ENCODE measurements around the gene PTPRM. TPM values are rescaled to one million over a fixed set of nuclear protein-coding genes. Genes with fewer than 3 reads are reported as not detected.

The PTPRM gene
- total and polyA plus RNA-seq, 2 donors, result 37.3 to 55.6 TPM

DNA sequence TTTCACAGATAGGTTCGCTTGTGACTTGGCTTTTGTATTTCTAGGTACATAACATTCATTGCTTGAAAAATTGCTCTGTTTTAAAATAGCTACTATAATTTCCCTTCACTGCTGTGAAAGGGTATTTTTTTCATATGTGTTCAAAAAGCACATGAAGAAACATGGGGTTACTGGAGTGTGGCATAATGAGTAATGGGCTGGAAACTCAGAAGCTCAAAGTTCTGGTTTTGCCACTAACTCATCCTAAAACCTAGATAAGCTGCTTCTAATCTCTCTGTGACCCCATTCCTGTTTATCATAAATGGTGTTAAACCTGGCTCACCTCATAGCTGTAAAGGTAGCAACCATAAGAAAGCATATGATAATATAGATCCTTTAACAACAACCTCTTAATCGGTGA, 319.3 kb downstream of the PTPRM start:
- peaks cover 0 to 8% of the 10 kb centered on the region in 2 donors for H3K4me1 ChIP-seq (ENCODE audit: control insufficient read depth in 2 of 2, insufficient read depth in 2 of 2, low read length in 2 of 2)
- H3K27me3 ChIP-seq (ENCODE audit: control insufficient read depth in 2 of 2, insufficient read depth in 1 of 2, low read length in 1 of 2), result no peaks in the 10 kb centered on the region
- WGBS, result 98% methylated on average over 2 of the region's 2 CpGs
- no peak overlapping the region for H3K4me3 ChIP-seq (ENCODE audit: low read length in 2 of 2)
- no peak for DNase-seq (ENCODE audit: low read depth in 6 of 9, low spot score in 9 of 9)
- H3K27ac ChIP-seq (ENCODE audit: low read depth in 1 of 2, low read length in 1 of 2), result no peak overlapping the region
- H3K36me3 ChIP-seq (ENCODE audit: control insufficient read depth in 2 of 2, insufficient read depth in 2 of 2, low read length in 1 of 2), result peaks cover 0 to 4% of the 10 kb centered on the region in 2 donors
- H3K9me3 ChIP-seq (ENCODE audit: control insufficient read depth in 2 of 2, insufficient read depth in 1 of 2, low read length in 1 of 2), result no peaks in the 10 kb centered on the region

DNA sequence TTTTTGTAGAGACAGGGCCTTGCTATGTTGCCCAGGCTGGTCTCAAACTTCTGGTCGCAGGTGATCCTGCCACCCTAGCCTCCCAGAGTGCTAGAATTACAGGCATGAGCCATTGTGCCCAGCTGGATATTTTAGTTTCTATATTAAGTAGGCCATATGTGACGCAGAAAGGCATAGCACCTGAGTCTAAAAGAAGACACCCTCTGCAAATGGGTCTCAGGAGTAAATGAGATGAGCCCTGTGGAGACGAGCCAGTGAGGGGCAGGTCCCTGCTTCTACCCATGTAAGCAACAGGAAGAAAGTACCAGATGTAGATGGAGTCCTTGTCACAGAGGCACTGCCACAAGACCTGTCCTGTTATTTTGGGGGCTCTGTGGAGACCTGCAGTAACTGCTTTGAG, 322.4 kb downstream of the PTPRM start:
- DNase-seq (ENCODE audit: low read depth in 6 of 9, low spot score in 9 of 9), result no peak
- H3K4me1 ChIP-seq (ENCODE audit: control insufficient read depth in 2 of 2, insufficient read depth in 2 of 2, low read length in 2 of 2), result peaks cover 0 to 8% of the 10 kb centered on the region in 2 donors
- no peaks in the 10 kb centered on the region for H3K27me3 ChIP-seq (ENCODE audit: control insufficient read depth in 2 of 2, insufficient read depth in 1 of 2, low read length in 1 of 2)
- no peak overlapping the region for H3K4me3 ChIP-seq (ENCODE audit: low read length in 2 of 2)
- WGBS, result 95% methylated on average over 3 of the region's 3 CpGs
- peak overlapping the region in 1 of 2 donors; percentile 36 for H3K27ac ChIP-seq (ENCODE audit: low read depth in 1 of 2, low read length in 1 of 2)
- H3K9me3 ChIP-seq (ENCODE audit: control insufficient read depth in 2 of 2, insufficient read depth in 1 of 2, low read length in 1 of 2), result no peaks in the 10 kb centered on the region
- peaks cover 0 to 4% of the 10 kb centered on the region in 2 donors for H3K36me3 ChIP-seq (ENCODE audit: control insufficient read depth in 2 of 2, insufficient read depth in 2 of 2, low read length in 1 of 2)

DNA sequence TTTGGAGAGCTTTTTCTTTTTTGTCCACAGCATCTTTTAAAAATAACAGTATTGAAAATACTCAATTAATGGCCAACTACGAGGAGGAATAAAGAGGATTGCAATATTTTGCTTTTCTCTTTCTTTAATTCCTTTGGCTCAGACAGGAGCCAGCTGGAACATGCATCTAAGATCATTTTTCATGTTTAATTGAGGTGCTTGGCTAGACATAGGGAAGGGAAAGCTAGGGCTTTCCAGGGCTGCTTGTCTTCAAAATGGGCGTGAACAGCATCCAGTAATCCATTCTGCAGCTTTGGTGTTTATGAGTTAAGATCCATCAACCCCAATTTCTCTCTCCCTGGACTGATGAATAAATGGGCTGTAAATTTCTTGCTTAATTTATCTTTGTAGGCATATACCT, 323.0 kb downstream of the PTPRM start:
- WGBS, result 66% methylated on average over 2 of the region's 2 CpGs
- H3K27me3 ChIP-seq (ENCODE audit: control insufficient read depth in 2 of 2, insufficient read depth in 1 of 2, low read length in 1 of 2), result no peaks in the 10 kb centered on the region

GRCh38 chr18:7892556-7892955, 325.4 kb downstream of the PTPRM start:
- 96% methylated on average over 6 of the region's 6 CpGs for WGBS
- no peak for DNase-seq (ENCODE audit: low read depth in 6 of 9, low spot score in 9 of 9)
- H3K36me3 ChIP-seq (ENCODE audit: control insufficient read depth in 2 of 2, insufficient read depth in 2 of 2, low read length in 1 of 2), result peaks cover 0 to 4% of the 10 kb centered on the region in 2 donors
- no peaks in the 10 kb centered on the region for H3K4me1 ChIP-seq (ENCODE audit: control insufficient read depth in 2 of 2, insufficient read depth in 2 of 2, low read length in 2 of 2)
- H3K9me3 ChIP-seq (ENCODE audit: control insufficient read depth in 2 of 2, insufficient read depth in 1 of 2, low read length in 1 of 2), result no peaks in the 10 kb centered on the region
- H3K27ac ChIP-seq (ENCODE audit: low read depth in 1 of 2, low read length in 1 of 2), result no peak overlapping the region
- H3K27me3 ChIP-seq (ENCODE audit: control insufficient read depth in 2 of 2, insufficient read depth in 1 of 2, low read length in 1 of 2), result no peaks in the 10 kb centered on the region
- no peak overlapping the region for H3K4me3 ChIP-seq (ENCODE audit: low read length in 2 of 2)

More for the DNA sequence above, 323.0 kb downstream of the PTPRM start:
- no peak for DNase-seq (ENCODE audit: low read depth in 6 of 9, low spot score in 9 of 9)
- no peak overlapping the region for H3K4me3 ChIP-seq (ENCODE audit: low read length in 2 of 2)
- H3K27ac ChIP-seq (ENCODE audit: low read depth in 1 of 2, low read length in 1 of 2), result peak overlapping the region in 1 of 2 donors; percentile 36
- peaks cover 0 to 7% of the 10 kb centered on the region in 2 donors for H3K4me1 ChIP-seq (ENCODE audit: control insufficient read depth in 2 of 2, insufficient read depth in 2 of 2, low read length in 2 of 2)
- H3K36me3 ChIP-seq (ENCODE audit: control insufficient read depth in 2 of 2, insufficient read depth in 2 of 2, low read length in 1 of 2), result peaks cover 0 to 4% of the 10 kb centered on the region in 2 donors
- no peaks in the 10 kb centered on the region for H3K9me3 ChIP-seq (ENCODE audit: control insufficient read depth in 2 of 2, insufficient read depth in 1 of 2, low read length in 1 of 2)

DNA sequence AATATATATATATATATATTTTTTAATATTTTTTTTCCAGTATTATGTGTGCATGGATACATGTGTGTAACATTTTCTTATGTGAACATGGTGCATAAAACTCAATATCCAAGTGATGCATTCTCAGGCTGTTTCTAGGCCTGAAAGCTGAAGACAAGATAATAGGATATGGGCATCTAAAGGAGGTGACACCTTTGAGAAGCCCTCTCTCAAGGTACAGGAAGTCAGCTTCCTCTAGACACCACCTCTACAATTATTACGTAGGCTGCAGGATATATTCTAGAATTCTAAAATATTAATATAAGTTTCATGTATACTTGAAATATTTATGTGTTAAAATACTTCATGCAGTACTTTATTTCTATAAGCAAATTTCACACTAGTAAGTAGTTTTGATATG, 327.5 kb downstream of the PTPRM start:
- Histone ChIP-seq H3K27ac (ENCODE audit: low read depth in 1 of 2, low read length in 1 of 2) (no peak overlapping the region), H3K4me1 (ENCODE audit: control insufficient read depth in 2 of 2, insufficient read depth in 2 of 2, low read length in 2 of 2) (no peaks in the 10 kb centered on the region), H3K9me3 (ENCODE audit: control insufficient read depth in 2 of 2, insufficient read depth in 1 of 2, low read length in 1 of 2) (no peaks in the 10 kb centered on the region), H3K4me3 (ENCODE audit: low read length in 2 of 2) (no peak overlapping the region), H3K36me3 (ENCODE audit: control insufficient read depth in 2 of 2, insufficient read depth in 2 of 2, low read length in 1 of 2) (no peaks in the 10 kb centered on the region), H3K27me3 (ENCODE audit: control insufficient read depth in 2 of 2, insufficient read depth in 1 of 2, low read length in 1 of 2) (no peaks in the 10 kb centered on the region)
- 90% methylated on average over 1 of the region's 1 CpG for WGBS
- no peak for DNase-seq (ENCODE audit: low read depth in 6 of 9, low spot score in 9 of 9)

DNA sequence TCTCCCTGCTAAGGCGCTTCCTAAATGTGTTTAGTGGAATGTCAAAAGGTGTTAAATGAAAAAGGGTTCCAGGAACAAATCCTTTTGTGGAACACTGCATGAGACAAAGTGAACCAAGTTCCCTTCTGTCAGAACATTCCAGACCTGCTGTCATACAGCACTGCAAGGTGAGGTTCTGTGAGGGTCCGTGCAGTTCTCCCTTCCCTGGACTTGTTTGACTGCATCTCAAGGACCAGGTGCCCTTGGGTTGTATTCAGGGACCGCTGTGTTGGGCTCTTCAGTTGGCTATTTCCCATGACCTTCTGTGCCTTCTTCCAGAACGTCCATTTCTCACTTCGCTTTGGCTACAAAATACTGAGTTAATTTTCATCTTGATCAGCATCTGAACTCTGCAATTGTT, 328.2 kb downstream of the PTPRM start:
- H3K36me3 ChIP-seq (ENCODE audit: control insufficient read depth in 2 of 2, insufficient read depth in 2 of 2, low read length in 1 of 2), result no peaks in the 10 kb centered on the region
- no peaks in the 10 kb centered on the region for H3K4me1 ChIP-seq (ENCODE audit: control insufficient read depth in 2 of 2, insufficient read depth in 2 of 2, low read length in 2 of 2)
- H3K9me3 ChIP-seq (ENCODE audit: control insufficient read depth in 2 of 2, insufficient read depth in 1 of 2, low read length in 1 of 2), result no peaks in the 10 kb centered on the region
- WGBS, result 98% methylated on average over 5 of the region's 5 CpGs
- no peak overlapping the region for H3K27ac ChIP-seq (ENCODE audit: low read depth in 1 of 2, low read length in 1 of 2)
- no peak overlapping the region for H3K4me3 ChIP-seq (ENCODE audit: low read length in 2 of 2)
- no peaks in the 10 kb centered on the region for H3K27me3 ChIP-seq (ENCODE audit: control insufficient read depth in 2 of 2, insufficient read depth in 1 of 2, low read length in 1 of 2)
- DNase-seq (ENCODE audit: low read depth in 6 of 9, low spot score in 9 of 9), result no peak

DNA sequence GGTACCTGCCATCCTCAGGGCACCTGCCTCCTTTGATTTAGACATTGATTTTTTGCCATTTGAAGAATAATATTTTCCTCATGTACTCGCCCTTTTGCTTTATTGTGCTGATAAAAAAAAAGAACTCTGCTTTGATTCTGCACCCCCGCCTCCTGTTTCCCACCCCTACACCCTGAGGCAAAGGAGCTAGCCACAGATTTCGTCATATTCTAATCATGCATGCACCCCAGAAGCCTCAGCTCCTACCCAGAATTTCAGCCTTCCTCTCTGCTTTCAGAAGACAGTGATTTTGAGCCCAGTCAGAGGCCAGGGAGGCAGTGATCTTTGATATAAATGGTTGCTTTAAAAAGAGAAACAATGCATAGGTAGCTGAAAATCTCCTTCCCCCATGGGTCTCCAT, 329.0 kb downstream of the PTPRM start:
- DNase-seq (ENCODE audit: low read depth in 6 of 9, low spot score in 9 of 9), result no peak
- no peak overlapping the region for H3K4me3 ChIP-seq (ENCODE audit: low read length in 2 of 2)
- H3K27ac ChIP-seq (ENCODE audit: low read depth in 1 of 2, low read length in 1 of 2), result no peak overlapping the region
- no peaks in the 10 kb centered on the region for H3K27me3 ChIP-seq (ENCODE audit: control insufficient read depth in 2 of 2, insufficient read depth in 1 of 2, low read length in 1 of 2)
- no peaks in the 10 kb centered on the region for H3K4me1 ChIP-seq (ENCODE audit: control insufficient read depth in 2 of 2, insufficient read depth in 2 of 2, low read length in 2 of 2)
- no peaks in the 10 kb centered on the region for H3K36me3 ChIP-seq (ENCODE audit: control insufficient read depth in 2 of 2, insufficient read depth in 2 of 2, low read length in 1 of 2)
- no peaks in the 10 kb centered on the region for H3K9me3 ChIP-seq (ENCODE audit: control insufficient read depth in 2 of 2, insufficient read depth in 1 of 2, low read length in 1 of 2)
- 94% methylated on average over 3 of the region's 3 CpGs for WGBS

DNA sequence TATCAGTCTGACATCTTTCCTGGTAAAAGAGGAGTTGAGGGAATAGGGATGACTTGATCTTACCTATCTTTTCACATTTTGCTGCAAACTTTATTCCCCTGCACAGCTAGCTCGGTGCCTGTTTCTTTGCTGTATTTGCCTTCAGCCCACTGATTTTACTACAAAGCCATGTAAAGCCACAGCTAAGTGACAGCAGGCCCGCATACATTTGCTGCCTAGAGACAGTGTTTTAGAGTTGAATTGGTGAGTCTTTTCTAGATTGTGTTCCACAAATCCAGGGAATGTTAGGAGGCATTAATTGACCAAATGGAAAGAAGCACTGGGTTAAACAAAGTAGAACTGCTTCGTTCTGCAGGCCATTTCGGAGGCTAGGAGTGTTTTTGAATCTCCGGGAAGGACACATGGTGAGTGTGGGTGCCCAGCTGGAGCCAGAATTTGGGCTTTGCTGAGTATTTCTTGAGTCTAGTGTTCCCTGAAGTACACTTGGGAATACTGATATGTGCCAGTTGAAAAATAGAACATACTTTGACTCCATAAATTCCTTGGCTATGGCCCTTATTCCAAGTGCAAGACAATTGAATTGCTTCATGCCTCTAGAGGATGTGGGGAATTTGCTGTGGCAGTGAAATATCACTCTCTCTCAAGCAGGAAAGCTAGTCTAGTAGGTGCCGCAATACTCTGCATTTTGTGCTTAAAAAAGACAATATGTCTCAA, 329.8 kb downstream of the PTPRM start:
- no peaks in the 10 kb centered on the region for H3K36me3 ChIP-seq (ENCODE audit: control insufficient read depth in 2 of 2, insufficient read depth in 2 of 2, low read length in 1 of 2)
- no peaks in the 10 kb centered on the region for H3K4me1 ChIP-seq (ENCODE audit: control insufficient read depth in 2 of 2, insufficient read depth in 2 of 2, low read length in 2 of 2)
- H3K27ac ChIP-seq (ENCODE audit: low read depth in 1 of 2, low read length in 1 of 2), result no peak overlapping the region
- no peak overlapping the region for H3K4me3 ChIP-seq (ENCODE audit: low read length in 2 of 2)
- no peaks in the 10 kb centered on the region for H3K9me3 ChIP-seq (ENCODE audit: control insufficient read depth in 2 of 2, insufficient read depth in 1 of 2, low read length in 1 of 2)
- H3K27me3 ChIP-seq (ENCODE audit: control insufficient read depth in 2 of 2, insufficient read depth in 1 of 2, low read length in 1 of 2), result no peaks in the 10 kb centered on the region
- WGBS, result 98% methylated on average over 6 of the region's 6 CpGs
- DNase-seq (ENCODE audit: low read depth in 6 of 9, low spot score in 9 of 9), result no peak

- no peaks in the 10 kb centered on the region for H3K9me3 ChIP-seq (ENCODE audit: control insufficient read depth in 2 of 2, insufficient read depth in 1 of 2, low read length in 1 of 2)
- H3K4me3 ChIP-seq (ENCODE audit: low read length in 2 of 2), result no peak overlapping the region
- no peaks in the 10 kb centered on the region for H3K36me3 ChIP-seq (ENCODE audit: control insufficient read depth in 2 of 2, insufficient read depth in 2 of 2, low read length in 1 of 2)
- DNase-seq (ENCODE audit: low read depth in 6 of 9, low spot score in 9 of 9), result no peak
- no peaks in the 10 kb centered on the region for H3K4me1 ChIP-seq (ENCODE audit: control insufficient read depth in 2 of 2, insufficient read depth in 2 of 2, low read length in 2 of 2)
- H3K27me3 ChIP-seq (ENCODE audit: control insufficient read depth in 2 of 2, insufficient read depth in 1 of 2, low read length in 1 of 2), result no peaks in the 10 kb centered on the region
- no peak overlapping the region for H3K27ac ChIP-seq (ENCODE audit: low read depth in 1 of 2, low read length in 1 of 2)
- 93% methylated on average over 2 of the region's 2 CpGs for WGBS
These were observed 331.1 kb downstream of the PTPRM start for GRCh38 chr18:7898181-7898580.
